GM21526 (cell line): ENCODE measurements around the gene IQGAP3.

Experiments used
- ATAC-seq: cut with Tn5 transposase; IDR thresholded peaks from one replicate; pipeline ENCODE4 v1.9.1; 2021; ENCODE audit warnings: moderate library complexity; ENCODE audit not compliant: unreplicated experiment, low FRiP score

IQGAP3 gene

DNA sequence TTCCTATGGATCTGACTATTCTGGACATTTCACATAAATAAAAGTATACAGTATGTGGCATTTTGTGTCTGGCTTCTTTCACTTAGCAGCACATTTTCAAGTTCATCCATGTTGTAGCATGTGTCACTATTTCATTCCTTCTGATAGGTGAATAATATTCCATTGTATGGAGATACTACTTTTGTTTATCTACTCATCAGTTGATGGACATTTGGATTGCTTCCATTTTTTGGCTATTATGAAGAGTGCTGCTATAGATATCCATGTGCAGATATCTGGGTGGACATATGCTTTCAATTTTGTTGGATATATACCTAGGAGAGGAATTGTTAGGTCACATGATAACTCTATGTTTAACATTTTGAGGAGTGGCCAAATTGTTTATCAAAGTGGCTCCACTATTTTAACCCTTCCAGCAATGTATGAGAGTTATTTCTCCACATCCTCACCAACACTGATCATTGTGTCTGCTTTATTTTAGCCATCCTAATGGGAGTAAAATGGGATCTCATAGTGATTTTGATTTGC lies 49.9 kb downstream of the IQGAP3 start:
- no peak for ATAC-seq

DNA sequence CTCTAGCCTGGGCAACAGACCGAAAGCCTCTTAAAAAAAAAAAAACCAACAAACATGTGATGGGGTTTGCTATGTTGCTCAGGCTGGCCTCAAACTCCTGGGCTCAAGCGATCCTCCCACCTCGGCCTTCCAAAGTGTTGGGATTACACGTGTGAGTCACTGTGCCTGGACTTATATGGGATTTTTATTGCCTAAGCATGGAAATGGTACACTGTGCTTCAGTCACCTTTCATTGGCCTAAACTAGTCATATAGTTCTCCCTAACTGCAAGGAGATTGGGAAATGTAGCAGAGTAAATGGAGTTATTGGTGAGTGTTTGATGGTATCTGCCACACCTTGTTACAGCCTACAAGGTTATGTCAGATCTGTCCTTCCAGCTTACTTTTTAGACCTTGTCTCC lies 54.6 kb downstream of the IQGAP3 start:
- ATAC-seq: no peak

DNA sequence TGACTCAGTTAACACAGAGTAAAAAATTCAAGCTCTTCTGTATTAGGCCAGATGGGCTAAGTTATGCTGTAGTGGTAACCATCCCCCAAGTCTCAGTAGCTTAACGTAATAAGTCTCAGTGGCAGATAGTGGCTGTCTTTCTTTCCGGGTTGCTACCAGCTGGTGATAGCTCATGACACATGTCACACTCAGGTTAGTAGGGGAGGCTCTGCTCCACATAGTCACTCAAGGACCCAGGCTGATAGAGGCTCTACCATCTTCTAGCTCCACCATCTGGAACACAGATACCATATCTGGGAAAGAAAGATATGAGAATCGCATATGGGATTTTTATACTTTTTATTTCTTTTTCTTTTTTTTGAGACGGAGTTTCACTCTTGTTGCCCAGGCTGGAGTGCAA lies 55.5 kb downstream of the IQGAP3 start:
- no peak for ATAC-seq

DNA sequence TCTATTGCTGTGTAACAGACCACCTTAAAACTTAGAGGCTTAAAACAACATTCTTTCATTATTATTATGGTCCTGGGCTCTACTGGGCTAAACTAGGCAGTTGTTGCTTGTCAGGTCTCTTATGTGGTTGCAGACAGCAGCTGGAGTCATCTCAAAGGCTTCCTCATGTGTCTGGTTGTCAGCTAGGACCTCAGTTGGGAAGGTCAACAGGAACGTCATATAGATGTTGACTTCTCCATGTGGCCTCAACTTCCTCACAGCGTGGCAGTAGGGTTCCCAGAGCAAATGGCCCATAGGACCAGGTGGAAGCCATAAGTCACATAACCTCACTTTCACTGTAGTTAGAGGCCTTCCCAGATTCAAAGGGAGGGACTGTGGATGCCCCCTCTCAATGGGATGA lies 56.4 kb downstream of the IQGAP3 start:
- ATAC-seq: no peak

DNA sequence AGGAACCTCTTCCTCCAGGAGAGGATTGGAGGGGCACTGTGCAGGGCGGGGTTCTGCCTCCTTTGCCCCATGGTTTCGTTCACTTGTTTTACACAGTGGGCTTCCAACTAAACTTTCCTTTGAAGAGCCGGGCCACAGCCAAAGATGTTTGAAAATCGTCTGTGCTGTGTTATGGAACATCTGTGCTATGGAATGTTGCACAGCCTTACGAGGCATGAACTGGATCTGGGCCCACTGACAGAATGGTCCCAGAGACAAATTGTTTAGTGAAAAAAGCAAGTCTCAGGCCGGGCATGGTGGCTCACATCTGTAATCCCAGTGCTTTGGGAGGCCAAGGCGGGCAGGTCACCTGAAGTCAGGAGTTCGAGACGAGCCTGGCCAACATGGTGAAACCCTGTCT lies 59.2 kb downstream of the IQGAP3 start:
- no peak for ATAC-seq

DNA sequence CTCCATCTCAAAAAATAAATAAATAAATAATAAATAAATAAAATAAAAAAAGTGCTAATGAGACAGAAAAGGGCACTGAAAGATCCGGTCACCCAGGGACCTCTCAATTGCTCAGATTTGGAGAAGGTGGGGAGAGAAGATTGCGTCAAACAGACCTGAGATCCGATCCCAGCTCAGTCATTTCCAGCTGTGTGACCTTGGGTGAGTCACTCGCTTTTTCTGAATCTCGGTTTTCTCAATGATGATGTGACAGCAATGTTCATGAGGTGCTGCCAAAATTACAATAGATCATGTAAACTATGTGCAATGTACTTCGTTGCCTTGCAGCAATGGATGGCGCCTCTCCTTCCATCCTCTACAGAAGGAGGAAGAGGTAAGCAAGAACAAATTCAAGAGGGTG lies 60.7 kb downstream of the IQGAP3 start:
- ATAC-seq: no peak

DNA sequence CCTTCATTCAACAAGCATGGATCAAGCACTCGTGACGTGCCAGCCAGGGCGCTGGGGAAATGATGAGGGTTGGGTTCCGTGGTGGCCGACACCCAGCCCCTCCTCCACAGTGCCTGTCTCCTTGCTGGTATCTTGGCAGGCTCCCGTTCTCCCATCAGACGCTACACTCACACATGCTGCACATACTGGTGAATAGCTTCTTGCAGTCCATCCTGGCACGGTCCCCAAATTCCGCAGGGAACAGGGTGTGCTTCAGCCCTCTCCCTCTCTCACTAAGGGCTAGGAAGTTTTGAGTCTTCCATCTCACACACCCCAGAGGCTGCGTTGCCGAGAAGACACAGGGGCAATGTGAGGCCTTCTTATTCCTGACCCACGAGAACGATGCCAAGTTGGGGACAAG lies 61.7 kb downstream of the IQGAP3 start:
- ATAC-seq: no peak

DNA sequence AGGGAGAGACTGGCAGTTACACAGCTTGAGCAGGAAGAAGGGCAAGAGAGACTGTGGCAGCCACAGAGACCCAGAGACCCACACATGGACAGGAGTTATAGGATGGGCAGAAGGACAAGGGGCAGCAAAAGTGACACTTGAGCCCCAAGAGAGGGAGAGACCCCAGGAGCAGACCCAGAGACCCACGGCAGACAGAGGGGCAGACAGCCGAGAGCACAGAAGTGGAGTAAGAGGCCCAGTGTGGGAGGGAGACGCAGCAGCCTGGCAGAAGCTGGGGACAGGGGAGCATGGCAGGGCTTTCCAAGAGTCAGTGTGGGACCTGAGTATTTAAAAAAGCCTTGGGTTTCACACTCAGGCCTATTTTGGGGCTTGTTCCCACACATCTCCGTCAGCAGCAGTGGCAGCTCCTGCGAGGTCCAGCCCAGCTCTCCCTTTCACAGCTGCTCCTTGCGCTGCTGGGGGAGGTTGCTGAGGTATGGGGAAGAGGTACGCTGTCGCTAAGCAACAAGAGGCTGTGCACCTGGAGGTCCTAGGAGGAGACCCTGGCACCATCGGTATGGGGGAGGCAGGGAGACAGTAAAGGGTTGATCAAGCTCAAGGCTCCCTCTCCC lies 62.8 kb downstream of the IQGAP3 start:
- ATAC-seq: no peak

DNA sequence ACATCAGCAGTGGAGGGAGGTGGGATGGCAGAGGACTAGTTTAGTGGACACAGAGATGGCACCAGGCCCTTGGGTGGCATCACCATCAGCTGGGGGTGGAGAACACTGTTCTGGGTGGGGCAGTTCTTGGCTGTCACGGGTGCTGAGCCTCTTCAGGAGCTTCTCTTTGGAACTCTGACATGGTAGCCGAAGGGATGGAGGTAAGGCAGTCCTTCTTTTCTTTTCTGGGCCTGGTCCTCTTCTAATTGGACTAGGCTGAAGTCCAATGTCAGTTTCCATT lies 63.5 kb downstream of the IQGAP3 start:
- no peak for ATAC-seq

DNA sequence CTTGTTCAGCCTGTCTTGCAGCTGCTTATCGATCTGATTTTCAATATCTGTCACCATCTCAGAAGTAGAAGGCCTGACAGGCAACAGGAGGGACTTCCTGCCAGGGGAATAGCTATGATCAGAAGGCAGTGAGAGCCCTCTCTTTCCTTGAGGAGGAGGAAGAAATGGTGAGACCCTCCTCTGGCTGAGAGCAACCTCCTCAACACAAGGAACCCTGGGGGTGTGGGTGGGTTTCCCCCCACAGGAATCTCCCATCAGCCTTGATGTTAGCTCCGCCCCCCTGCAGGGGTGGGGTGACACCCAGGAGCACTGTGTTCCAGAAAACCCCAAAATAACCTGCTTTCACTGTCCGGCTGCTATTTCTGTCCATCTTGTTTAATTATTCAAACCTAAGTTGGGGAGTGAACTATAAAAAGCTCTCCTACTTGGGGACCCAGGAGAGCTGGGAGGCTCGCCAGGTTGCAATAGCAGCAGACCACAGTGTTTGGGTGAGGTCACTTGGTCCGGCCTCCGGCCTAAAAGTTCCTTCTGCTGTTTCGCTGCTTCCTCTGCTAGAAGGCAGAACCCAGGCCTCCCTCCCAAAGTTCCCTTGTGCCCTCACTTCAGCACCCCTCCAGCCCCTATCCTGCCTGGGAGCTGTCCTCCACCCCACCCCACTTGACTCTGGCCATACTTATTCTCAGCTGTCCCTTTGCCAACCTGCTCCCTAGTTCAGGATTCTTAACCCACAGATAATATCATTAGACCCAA lies 64.0 kb downstream of the IQGAP3 start:
- ATAC-seq: no peak

DNA sequence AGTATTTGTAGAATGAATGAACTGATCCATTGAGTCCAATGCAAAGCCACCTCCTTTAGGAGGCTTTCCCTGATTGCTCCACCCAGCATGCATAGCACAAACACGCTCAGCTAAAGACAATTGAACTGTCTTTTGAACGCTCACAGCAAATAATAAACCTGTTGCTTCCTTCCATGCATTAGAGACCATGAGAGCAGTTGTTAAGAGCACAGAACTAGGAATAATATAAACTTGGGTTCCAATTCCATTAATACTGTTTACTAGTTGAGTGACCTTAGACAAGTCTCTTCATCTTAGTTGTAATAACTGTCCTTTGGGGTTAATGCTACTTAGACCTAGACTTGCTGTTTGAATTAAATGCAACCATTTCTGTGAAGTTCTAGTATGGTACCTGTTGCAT lies 65.9 kb downstream of the IQGAP3 start:
- no peak for ATAC-seq

DNA sequence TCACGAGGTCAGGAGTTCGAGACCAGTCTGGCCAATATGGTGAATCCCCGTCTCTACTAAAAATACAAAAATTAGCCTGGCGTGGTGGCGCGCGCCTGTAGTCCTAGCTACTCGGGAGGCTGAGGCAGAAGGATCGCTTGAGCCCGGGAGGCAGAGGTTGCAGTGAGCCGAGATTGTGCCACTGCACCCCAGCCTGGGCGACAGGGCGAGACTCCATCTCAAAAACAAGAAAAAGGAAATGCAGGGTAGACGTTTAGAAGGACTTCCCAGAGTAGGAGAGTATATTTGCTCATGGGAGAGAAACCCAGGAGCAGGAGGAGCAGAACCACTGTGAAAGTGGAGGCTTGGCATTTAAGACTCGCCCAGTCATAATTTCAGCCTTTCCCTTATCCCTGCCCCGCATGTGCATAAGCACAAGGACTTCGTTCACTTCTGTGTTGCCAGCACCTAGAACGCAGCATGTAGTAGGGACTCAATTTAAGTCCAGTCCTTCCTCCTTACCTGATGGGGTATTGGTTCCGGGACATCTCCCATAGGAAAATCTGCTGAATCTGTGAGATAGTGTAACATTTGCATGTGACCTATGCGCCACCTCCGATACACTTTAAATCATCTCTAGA lies 66.6 kb downstream of the IQGAP3 start:
- no peak for ATAC-seq

DNA sequence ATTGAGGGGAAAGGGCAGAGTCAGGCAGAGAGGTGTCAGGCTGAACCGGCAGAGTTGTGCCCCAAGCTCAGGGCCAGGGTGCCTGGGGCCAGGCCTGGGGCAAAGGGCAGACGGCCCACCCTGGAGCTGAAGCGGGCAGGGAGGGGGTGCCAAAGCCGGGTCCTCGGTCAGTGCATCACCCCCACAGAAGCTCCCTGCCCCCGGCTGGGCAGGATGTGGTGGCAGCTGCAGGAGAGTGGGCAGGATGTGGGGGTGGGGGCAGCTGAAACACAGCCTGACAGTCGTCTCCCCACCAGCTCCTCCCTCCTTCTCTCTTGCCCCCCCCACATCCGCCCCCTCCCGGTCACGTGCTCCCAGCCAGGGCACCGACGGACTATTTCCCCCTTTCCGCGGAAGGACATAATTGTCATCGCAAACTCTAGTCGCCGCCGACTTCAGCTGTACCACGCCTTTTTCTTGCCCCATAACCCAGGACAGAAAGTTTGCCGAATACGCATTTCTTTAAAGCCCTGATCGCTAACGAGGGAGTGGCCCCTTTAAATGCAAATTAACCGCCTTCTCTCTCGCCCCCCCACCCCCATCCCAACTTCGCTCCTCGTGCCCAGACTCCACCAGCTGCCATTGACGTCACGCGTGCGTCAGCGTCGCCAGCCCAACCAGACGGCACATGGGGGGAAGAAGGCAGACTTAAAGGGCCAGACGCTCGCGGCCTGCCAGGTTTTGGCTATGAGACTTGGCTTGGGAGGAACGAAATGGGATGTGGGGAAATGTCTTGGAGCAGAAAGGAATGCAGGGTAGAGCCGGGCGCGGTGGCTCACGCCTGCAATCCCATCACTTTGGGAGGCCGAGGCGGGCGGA lies 67.3 kb downstream of the IQGAP3 start:
- peak; percentile 24 for ATAC-seq

DNA sequence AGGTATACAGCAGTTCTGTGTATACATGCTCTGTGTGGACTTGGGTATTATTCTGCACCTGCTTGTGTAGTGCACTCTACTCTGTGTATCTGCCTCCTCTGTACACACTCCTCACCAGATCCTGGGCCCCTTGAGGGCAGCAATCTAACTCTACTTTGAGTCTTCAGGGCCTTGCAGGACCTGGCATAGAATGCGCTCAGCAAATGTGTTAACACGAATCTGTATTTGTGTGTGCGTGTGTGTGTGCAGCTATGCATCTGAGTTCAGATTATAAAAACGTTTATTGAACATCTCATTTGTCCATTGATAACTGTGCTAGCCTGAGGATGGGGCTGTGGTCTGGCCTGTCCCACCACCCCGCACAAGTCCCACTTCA lies 67.9 kb downstream of the IQGAP3 start:
- ATAC-seq: no peak

DNA sequence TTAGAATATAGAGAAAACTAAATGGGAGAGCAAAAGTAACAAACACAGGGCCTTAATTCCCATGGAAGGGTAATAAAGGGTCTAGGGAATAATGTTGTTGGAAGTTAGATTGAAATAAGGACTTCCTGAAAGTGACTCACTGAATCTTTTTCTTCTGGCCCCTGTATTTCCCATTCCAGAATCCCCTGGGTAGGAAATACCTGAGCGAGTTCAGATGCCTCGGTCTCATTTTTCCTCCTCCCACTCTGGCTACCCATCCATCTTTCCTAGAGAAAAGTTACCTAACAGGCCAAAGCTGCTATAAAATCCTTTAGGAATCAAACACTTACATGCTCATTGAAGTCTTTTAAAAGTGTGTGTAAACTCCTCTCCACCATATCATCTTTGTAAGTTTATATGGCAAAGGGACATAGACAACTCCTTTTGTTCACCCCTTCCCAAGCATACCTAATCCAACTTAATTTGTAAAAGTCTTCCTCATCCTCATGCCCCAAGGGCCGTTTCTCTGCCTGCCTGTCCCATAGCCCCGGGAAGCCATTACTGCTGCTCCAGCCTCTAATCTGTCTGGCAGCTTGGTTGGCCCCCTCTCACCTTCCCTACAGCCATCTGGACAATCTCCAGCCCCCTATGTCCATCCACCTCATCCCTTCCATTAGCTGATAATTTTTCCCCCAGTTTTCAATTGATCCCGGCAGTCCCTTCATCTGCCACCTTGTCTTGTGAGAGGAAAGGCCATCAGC lies 68.5 kb downstream of the IQGAP3 start:
- ATAC-seq: no peak

DNA sequence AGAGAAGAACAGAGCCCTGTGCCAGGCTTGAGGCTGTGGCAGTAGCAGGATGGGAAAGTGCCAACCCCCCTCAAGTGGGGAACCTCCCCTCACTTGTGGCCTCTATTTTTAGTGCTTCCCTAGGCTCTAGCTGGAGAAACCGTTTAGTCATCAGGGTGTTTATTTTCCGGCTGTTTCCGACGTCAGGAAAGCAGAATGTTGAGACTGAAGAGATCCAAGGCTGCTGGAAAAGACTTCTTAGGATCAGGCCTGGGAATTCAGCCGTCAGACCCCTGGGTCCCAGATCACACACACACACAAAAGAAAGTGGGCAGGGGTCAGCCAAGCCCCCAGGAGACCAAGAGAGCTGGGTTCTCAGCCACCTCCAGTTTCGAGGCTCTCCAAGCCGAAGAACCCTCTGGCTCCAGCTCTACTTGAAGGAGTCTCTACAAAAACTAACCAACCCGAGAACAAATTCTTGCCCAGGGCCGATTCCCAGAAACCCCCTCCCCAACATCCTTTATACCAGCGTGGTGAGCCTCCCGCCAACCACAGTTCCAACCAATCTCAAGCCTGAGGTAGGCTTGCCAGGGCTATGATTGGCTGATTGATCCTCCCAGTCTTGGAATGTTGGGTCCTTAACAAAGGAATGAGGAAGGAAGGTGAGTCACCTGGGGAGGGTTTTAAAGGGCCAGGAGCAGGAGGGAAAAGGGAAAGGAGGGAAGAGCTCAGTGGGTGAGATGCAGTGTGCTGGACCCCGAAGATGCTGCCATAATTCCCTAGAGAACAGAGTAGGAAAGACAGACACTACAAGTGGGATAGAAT lies 69.3 kb downstream of the IQGAP3 start:
- ATAC-seq: no peak

DNA sequence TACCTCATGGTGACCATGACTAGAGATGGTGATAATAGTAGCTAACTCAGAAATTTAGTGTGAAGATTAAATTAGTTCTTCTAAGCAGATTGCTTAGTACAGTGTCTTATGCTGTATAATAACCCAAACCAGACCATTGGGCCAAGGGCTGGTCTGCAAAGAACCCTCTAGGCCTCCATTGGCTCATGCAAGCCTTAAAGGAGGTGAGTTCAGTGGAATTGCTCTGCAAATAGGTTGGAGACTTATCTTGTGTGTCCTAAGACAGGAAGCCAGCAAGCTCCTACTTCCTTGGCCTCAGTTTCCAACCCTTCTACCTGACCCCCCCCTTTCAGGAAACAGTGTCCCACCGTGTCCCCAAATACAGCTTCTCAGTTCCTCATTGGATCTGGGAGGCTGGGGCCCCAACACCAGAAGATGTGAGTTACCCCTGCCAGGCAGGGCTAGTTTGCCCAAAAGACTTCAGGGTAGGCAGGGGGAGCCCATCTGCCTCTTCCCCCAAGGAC lies 69.9 kb downstream of the IQGAP3 start:
- ATAC-seq: no peak

DNA sequence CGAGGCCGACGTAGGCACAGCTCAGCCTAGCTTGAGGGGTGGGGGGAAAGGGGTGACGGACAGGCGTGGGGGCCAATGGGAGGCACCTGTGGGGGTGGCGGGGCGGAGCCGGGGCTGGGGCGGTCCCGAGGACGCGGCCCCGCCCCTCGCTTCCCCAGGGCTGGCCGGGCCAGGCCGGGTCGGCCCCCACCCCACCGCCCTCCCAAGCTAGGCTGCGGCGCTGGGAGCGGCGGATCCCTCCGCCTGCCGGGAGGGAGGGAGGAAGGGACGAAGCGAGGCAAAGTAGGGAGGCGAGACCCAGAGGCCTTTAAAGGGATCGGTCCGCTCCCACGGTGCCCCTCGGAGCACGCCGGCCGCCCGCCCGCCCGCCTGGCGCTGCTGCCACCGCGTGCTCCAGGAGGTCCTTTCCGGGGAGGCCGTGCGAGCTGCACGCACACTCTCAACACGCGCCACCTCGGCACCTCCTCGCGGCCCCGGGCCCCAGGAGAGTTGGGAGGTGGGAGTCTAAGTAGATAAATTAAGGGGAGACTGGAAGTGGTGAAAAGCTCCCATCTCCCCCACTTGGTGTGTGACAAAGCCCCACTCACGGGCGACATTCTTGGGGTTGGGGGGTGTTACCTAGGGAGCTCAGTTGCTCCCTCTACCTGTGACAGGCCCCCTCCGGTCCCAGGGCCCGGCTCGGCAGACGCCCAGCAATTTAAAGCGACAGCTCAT lies 71.4 kb downstream of the IQGAP3 start:
- peak; percentile 52 for ATAC-seq

DNA sequence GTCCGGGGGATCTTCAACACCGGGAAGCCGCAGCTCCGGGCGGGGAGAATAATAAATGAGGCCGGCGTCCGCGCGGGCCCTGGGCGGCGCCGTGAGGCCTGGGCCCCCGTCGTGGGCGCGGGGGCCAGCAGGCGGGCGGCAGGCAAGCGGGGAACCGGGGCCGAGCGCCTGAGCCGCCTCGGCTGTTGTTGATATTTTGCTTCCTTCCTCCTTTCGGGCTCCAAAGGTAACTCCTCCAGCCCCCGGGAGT lies 71.9 kb downstream of the IQGAP3 start, which contains the start of gene MEF2D:
MEF2D (minus strand) TSS at position 233 of the 250 bp plus-strand sequence. CDS start 17,483 bp downstream, outside the sequence.
- ATAC-seq: peak; percentile 6
